Brain pericyte (primary cell): ENCODE measurements around the gene EGFLAM.
A peak's percentile ranks its signal among the peaks of the same experiment; 100 is the strongest.
"Not testable (repeated sequence)": the region's sequence is repeated elsewhere in the genome, so short reads cannot be mapped to it uniquely, and the experiment has no call there.

Source experiments
- DNase-seq: peaks from one replicate; pipeline ENCODE4 v3.0.0-alpha.2; 2012; ENCODE audit warnings: low read depth, low spot score

EGFLAM gene

GRCh38 chr5:38375423-38375822 is 117.1 kb downstream of the EGFLAM start:
- no peak for DNase-seq

- no peak for DNase-seq
These were observed 118.0 kb downstream of the EGFLAM start for GRCh38 chr5:38376404-38376803.

GRCh38 chr5:38378579-38378978 is 120.2 kb downstream of the EGFLAM start:
- DNase-seq = no peak

GRCh38 chr5:38379350-38379937 is 121.1 kb downstream of the EGFLAM start:
- peak; percentile 50 for DNase-seq

GRCh38 chr5:38380537-38380936 is 122.2 kb downstream of the EGFLAM start:
- no peak for DNase-seq

- DNase-seq = no peak
These were observed 123.0 kb downstream of the EGFLAM start for GRCh38 chr5:38381361-38381760.

- DNase-seq = no peak
These were observed 124.5 kb downstream of the EGFLAM start for GRCh38 chr5:38382898-38383297.

- DNase-seq = no peak
These were observed 125.3 kb downstream of the EGFLAM start for GRCh38 chr5:38383701-38384100.

- DNase-seq = no peak
These were observed 126.0 kb downstream of the EGFLAM start for GRCh38 chr5:38384396-38384795.

- no peak for DNase-seq
These were observed 128.8 kb downstream of the EGFLAM start for GRCh38 chr5:38387161-38387560.

- no peak for DNase-seq
These were observed 135.3 kb downstream of the EGFLAM start for GRCh38 chr5:38393636-38394035.

GRCh38 chr5:38396766-38397165 is 138.4 kb downstream of the EGFLAM start:
- DNase-seq = no peak

- no peak for DNase-seq
These were observed 142.0 kb downstream of the EGFLAM start for GRCh38 chr5:38400365-38400764.

GRCh38 chr5:38401145-38401544 is 142.8 kb downstream of the EGFLAM start:
- DNase-seq = no peak

GRCh38 chr5:38403406-38403805 is 145.0 kb downstream of the EGFLAM start:
- no peak for DNase-seq

- no peak for DNase-seq
These were observed 145.7 kb downstream of the EGFLAM start for GRCh38 chr5:38403877-38404635.

GRCh38 chr5:38404667-38405276 is 146.4 kb downstream of the EGFLAM start:
- DNase-seq = no peak

GRCh38 chr5:38408446-38409198 is 150.3 kb downstream of the EGFLAM start:
- DNase-seq = no peak

- no peak for DNase-seq
These were observed 152.1 kb downstream of the EGFLAM start for GRCh38 chr5:38410304-38410990.

- DNase-seq = no peak
These were observed 155.3 kb downstream of the EGFLAM start for GRCh38 chr5:38413696-38414095.

- DNase-seq = no peak
These were observed 156.0 kb downstream of the EGFLAM start for GRCh38 chr5:38414348-38414747.

- DNase-seq = not testable (repeated sequence)
These were observed 157.4 kb downstream of the EGFLAM start for GRCh38 chr5:38415772-38416171.
